K562 (cell line): ENCODE data around the gene TRIM33. TPM values are rescaled to one million over a fixed set of nuclear protein-coding genes. Genes with fewer than 3 reads are reported as not detected.

ENCODE experiments used
- ATAC-seq: fragments of 200-7000 bp; cut with Tn5 transposase; 3 replicates; pipeline ENCODE4 v1.9.1; 2020; ENCODE audit warnings: moderate library complexity
- BruUV-seq: library from RNA; stranded (reverse); fragments of 400-500 nt; replicated peaks from 2 replicates; lab custom pipeline; 2021; lab: Mats Ljungman, UMichigan
- CTCF ChIA-PET: fragments of 300-600 bp; formaldehyde crosslinking; extraction: SDS; loops from one replicate; lab custom pipeline; 2021; ENCODE audit warnings: low intra/inter-chr PET ratio; lab: Yijun Ruan, JAX
- POLR2A ChIA-PET: fragments of 300-600, 350-650 bp; sonication (Branson Sonifier 250); formaldehyde crosslinking; extraction: SDS; loops from one replicate; lab custom pipeline; 2021; ENCODE audit warnings: antibody characterized with exemption, inconsistent platforms; lab: Yijun Ruan, JAX
- DNase-seq, 4 experiments: peaks; one replicate each; pipeline versions ENCODE4 v3.0.0 to v3.0.0-alpha.2; 2011 to 2018; ENCODE audit warnings: low spot score in 3 of 4, mixed read lengths in 3 of 4; ENCODE audit errors: extremely low read depth in 1 of 4
- FAIRE-seq: peaks from 2 replicates; lab custom pipeline; 2011; peaks lifted over from hg19 to GRCh38; lab: Jason Lieb, UNC
- H2AFZ ChIP-seq: 2 replicates; pipeline ENCODE4 v1.6.0; 2011; ENCODE audit warnings: low read depth, low read length, control low read depth, inconsistent platforms
- H3K27ac ChIP-seq: fragments of 200-600 bp; 3 replicates; pipeline ENCODE4 v1.8.0; 2011; ENCODE audit warnings: low read depth, mild to moderate bottlenecking, control low read depth, inconsistent platforms, low read length, moderate library complexity, mixed read lengths; ENCODE audit errors: extremely low read depth
- H3K27me3 ChIP-seq, 2 experiments: fragments of 300-600 bp in 1 of 2; 2 replicates in 1 of 2; 3 replicates in 1 of 2; pipeline versions ENCODE4 v1.6.0 to v1.8.0; 2011; ENCODE audit warnings: inconsistent platforms in 2 of 2, low read length in 2 of 2, mild to moderate bottlenecking in 1 of 2, mixed read lengths in 1 of 2, moderate library complexity in 1 of 2; ENCODE audit not compliant: control insufficient read depth in 2 of 2, insufficient read depth in 2 of 2
- H3K36me3 ChIP-seq: fragments of 300-600 bp; 3 replicates; pipeline ENCODE4 v1.8.0; 2011; ENCODE audit warnings: mild to moderate bottlenecking, low read length, inconsistent platforms; ENCODE audit not compliant: control insufficient read depth, insufficient read depth
- H3K4me1 ChIP-seq, 2 experiments: fragments of 200-600 bp in 1 of 2; replicated peaks in 1 of 2; 2 replicates in 1 of 2; 3 replicates in 1 of 2; pipeline versions ENCODE4 v1.5.1 to v1.8.0; 2011; ENCODE audit warnings: inconsistent platforms in 2 of 2, low read length in 2 of 2, mild to moderate bottlenecking in 1 of 2, mixed read lengths in 1 of 2, moderate library complexity in 1 of 2; ENCODE audit not compliant: control insufficient read depth in 2 of 2, insufficient read depth in 2 of 2
- H3K4me2 ChIP-seq: 2 replicates; pipeline ENCODE4 v1.6.1; 2011; ENCODE audit warnings: low read length, control low read depth, inconsistent platforms, mixed read lengths; ENCODE audit not compliant: insufficient read depth
- H3K4me3 ChIP-seq: fragments of 200-600 bp; sonication (generic), shearing (Covaris generic); 2 replicates; pipeline ENCODE4 v1.5.1; 2016; ENCODE audit warnings: control low read depth, inconsistent platforms
- H3K79me2 ChIP-seq: fragments of 200-600 bp; 3 replicates; pipeline ENCODE4 v1.8.0; 2011; ENCODE audit warnings: low read length, inconsistent platforms; ENCODE audit not compliant: control insufficient read depth, insufficient read depth
- H3K9ac ChIP-seq, 2 experiments: 2 replicates each; pipeline versions ENCODE4 v1.6.0 to v1.6.1; 2011; ENCODE audit warnings: low read depth in 2 of 2, low read length in 2 of 2, control low read depth in 1 of 2, inconsistent platforms in 1 of 2, mild to moderate bottlenecking in 1 of 2, mixed read lengths in 1 of 2; ENCODE audit not compliant: insufficient read depth in 1 of 2
- H3K9me1 ChIP-seq: one replicate; pipeline ENCODE4 v1.6.0; 2011; ENCODE audit warnings: inconsistent platforms, mild to moderate bottlenecking, low read length, moderate library complexity; ENCODE audit not compliant: control insufficient read depth, insufficient read depth
- H3K9me3 ChIP-seq: replicated peaks from 2 replicates; pipeline ENCODE4 v1.5.1; 2011; ENCODE audit warnings: low read depth, low read length, inconsistent platforms; ENCODE audit not compliant: control insufficient read depth, insufficient read depth
- H4K20me1 ChIP-seq: replicated peaks from 2 replicates; pipeline ENCODE4 v1.6.1; 2011; ENCODE audit warnings: low read length, inconsistent platforms, mixed read lengths; ENCODE audit not compliant: control insufficient read depth, insufficient read depth
- EHMT2 ChIP-seq: fragments of 450-650 bp; IDR thresholded peaks from 2 replicates; pipeline ENCODE4 v1.6.1; 2018; ENCODE audit warnings: antibody characterized with exemption
- MED1 ChIP-seq: sonication (generic); formaldehyde crosslinking; IDR thresholded peaks from 2 replicates; pipeline ENCODE4 v1.8.1; 2023; ENCODE audit warnings: missing genetic modification reagents, borderline replicate concordance
- MLLT1 ChIP-seq, 2 experiments: fragments of 450-650 bp; IDR thresholded peaks; 2 replicates each; pipeline ENCODE4 v1.6.1; 2016
- RHOXF2B ChIP-seq: fragments of 250-450 bp; sonication (Bioruptor Pico); conservative IDR thresholded peaks from 2 replicates; pipeline ENCODE4 v1.5.1; 2021
- SMARCE1 ChIP-seq: fragments of 450-650 bp; IDR thresholded peaks from 2 replicates; pipeline ENCODE4 v1.7.1; 2016; ENCODE audit warnings: mild to moderate bottlenecking
- ZBTB1 ChIP-seq: sonication (generic); formaldehyde crosslinking; IDR thresholded peaks from 2 replicates; pipeline ENCODE4 v1.8.1; 2023; ENCODE audit warnings: missing genetic modification reagents, low read depth, mild to moderate bottlenecking, borderline replicate concordance
- ZFX ChIP-seq: sonication (generic); formaldehyde crosslinking; IDR thresholded peaks from 2 replicates; pipeline ENCODE4 v1.8.0; 2022; ENCODE audit warnings: mild to moderate bottlenecking, missing genetic modification reagents, moderate library complexity
- WGBS: fragments of 100-300 bp; shearing (Covaris generic); methylation state at CpG from one replicate; pipeline ENCODE4 v1.1.6; 2016; ENCODE audit warnings: low coverage, mixed read lengths; ENCODE audit not compliant: insufficient coverage; ENCODE audit errors: missing lambda C conversion rate; 5-methylcytosine and 5-hydroxymethylcytosine counted together
- in situ Hi-C: fragments of 300-500 bp; cut with MboI; formaldehyde crosslinking; loops from 4 replicates; pipeline ENCODE4 v1.15.0; 2018; ENCODE audit warnings: inconsistent platforms, mixed read lengths
- intact Hi-C: fragments of 100-400 bp; cut with micrococcal nuclease; formaldehyde crosslinking; loops from 2 replicates; pipeline ENCODE4 v1.14.2; 2022
- polyA plus RNA-seq, 8 experiments: library from polyadenylated mRNA; depleted of rRNA in 4 of 8; stranded (reverse) in 5 of 8; unstranded in 3 of 8; fragments of >200 nt; fragmentation: Nextera tagmentation in 2 of 8; fragmentation: Illumina TruSeq in 1 of 8; extraction: Ambion mirVana in 2 of 8; extraction: Trizol in 1 of 8; gene quantifications; 2 replicates each; pipeline versions ENCODE4 v1.2.1 to v1.2.3, GENCODE V29; 2011 to 2014; ENCODE audit warnings: inconsistent platforms in 1 of 8, missing spikeins in 1 of 8
- total RNA-seq, 7 experiments: library from RNA; depleted of rRNA in 6 of 7; stranded (reverse); fragments of >200 nt in 6 of 7; fragmentation: Illumina TruSeq in 2 of 7; extraction: Trizol in 2 of 7; gene quantifications; 2 replicates each; pipeline versions ENCODE4 v1.2.1 to v1.2.3, GENCODE V29; 2011 to 2021; ENCODE audit warnings: low replicate concordance in 1 of 7
- TF ChIP-seq, protein P1 (sequence below): sonication (generic); IDR thresholded peaks from 2 replicates; pipeline ENCODE4 v1.6.1; 2016

The TRIM33 gene
- total and polyA plus RNA-seq, 9 of the 15 experiments (the other 6 are each of a cell fraction or from before 2014, with no cell fraction given): 9.3 to 58.4 (median 40.2) TPM

DNA sequence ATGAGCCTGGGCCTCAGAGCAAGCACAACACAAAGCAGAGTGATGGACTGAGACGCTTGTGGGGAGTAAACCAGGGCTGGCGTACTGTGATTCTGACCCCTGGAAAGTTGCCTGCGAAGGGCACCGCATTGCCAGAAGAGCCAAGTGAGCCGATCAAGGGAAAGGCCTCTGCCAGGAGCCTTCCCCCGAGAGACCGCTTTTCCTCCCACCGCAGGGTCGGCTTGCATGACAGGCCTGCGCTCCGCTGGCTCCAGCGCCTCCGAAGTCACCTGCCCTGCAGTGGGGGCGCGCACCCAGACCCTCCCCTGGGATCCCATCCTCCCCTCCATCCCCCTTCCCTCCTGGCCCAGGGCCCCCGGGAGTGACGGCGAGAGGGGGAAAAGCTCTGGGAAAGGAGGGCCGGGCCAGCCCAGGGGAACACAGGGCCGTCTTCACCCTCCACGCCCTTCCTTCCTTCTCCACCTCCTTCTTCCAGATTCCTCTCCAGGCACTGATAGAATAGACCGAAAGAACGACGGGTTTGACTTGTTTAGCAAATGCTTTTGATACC lies 165.0 kb downstream of the TRIM33 start:
- H3K4me1 ChIP-seq: peaks cover 2 to 12% of the 10 kb centered on the region in 2 experiments; a peak in 4 of 5 replicates
- no TSS peak for BruUV-seq
- intact Hi-C loops: loop anchor here (1.0 to 10.0 kb wide), 5 partner anchors 43 to 409 kb away; partner anchors contain the start of gene CSDE1
- TF ChIP-seq EHMT2: 0 out of 2 replicates have a peak, but pooled peaks have one; percentile 5
- no peak for TF ChIP-seq SMARCE1
- TF ChIP-seq, protein P1, sequence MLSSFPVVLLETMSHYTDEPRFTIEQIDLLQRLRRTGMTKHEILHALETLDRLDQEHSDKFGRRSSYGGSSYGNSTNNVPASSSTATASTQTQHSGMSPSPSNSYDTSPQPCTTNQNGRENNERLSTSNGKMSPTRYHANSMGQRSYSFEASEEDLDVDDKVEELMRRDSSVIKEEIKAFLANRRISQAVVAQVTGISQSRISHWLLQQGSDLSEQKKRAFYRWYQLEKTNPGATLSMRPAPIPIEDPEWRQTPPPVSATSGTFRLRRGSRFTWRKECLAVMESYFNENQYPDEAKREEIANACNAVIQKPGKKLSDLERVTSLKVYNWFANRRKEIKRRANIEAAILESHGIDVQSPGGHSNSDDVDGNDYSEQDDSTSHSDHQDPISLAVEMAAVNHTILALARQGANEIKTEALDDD: no peak
- TF ChIP-seq RHOXF2B: no peak
- TF ChIP-seq MLLT1 (IDR thresholded peaks at IDR 0.05): 0 out of 4 replicates have a peak, but pooled peaks of 1 of the 2 experiments have one; percentile 7
- peak; percentile 4; the same call in 1 of the 2 replicates for TF ChIP-seq ZBTB1 (CRISPR knock-in tag)
- TF ChIP-seq MED1 (CRISPR knock-in tag): no peak
- TF ChIP-seq ZFX: peak; percentile 44; the same call in 1 of the 2 replicates
- TF ChIP-seq, all 486 proteins: peak for 4
- POLR2A ChIA-PET: no interaction called here
- CTCF ChIA-PET: interaction anchor here (0.8 to 3.0 kb wide), 9 partner anchors 53 to 766 kb away, joined by 3 to 68 read pairs (median 6); partner anchors contain the start of genes BCAS2, DENND2C and NRAS
- FAIRE-seq (no peak), DNase-seq (peak in 3 of 4 experiments; percentile 42 to 53 (median 45)), ATAC-seq (peak; percentile 72)
- Histone ChIP-seq H3K9me3 (no peaks in the 10 kb centered on the region), H4K20me1 (no peaks in the 10 kb centered on the region), H3K4me2 (peak overlapping the region; percentile 86), H3K36me3 (no peaks in the 10 kb centered on the region), H3K27me3 (no peaks in the 10 kb centered on the region; a peak in 1 of 5 replicates), H2AFZ (peak overlapping the region; percentile 97), H3K4me3 (peak overlapping the region; percentile 20), H3K9ac (peak overlapping the region; percentile 39 to 75; a peak in 2 of 4 replicates), H3K9me1 (no peaks in the 10 kb centered on the region), H3K79me2 (no peaks in the 10 kb centered on the region), H3K27ac (no peak overlapping the region)
- in situ Hi-C loops: no loop called here
- WGBS: 55% methylated on average over 20 of the region's 24 CpGs
